Skeletal muscle tissue (tissue), 4 donors: Measurements from ENCODE around the gene GP5. TPM values are rescaled to one million over a fixed set of nuclear protein-coding genes. Genes with fewer than 3 reads are reported as not detected.

Source experiments
- H3K27ac ChIP-seq: one replicate; pipeline ENCODE4 v1.7.0; 2013; ENCODE audit warnings: mild to moderate bottlenecking, low read depth, low read length, inconsistent platforms
- H3K27me3 ChIP-seq, 3 donors: one replicate each; pipeline ENCODE4 v1.7.0; 2013; ENCODE audit warnings: low read length in 3 of 3; ENCODE audit not compliant: control insufficient read depth in 3 of 3, insufficient read depth in 3 of 3
- H3K36me3 ChIP-seq, 3 donors: one replicate each; pipeline ENCODE4 v1.7.0; 2013; ENCODE audit warnings: low read length in 3 of 3; ENCODE audit not compliant: control insufficient read depth in 3 of 3, insufficient read depth in 3 of 3
- H3K4me1 ChIP-seq, 3 donors: one replicate each; pipeline ENCODE4 v1.7.0; 2013; ENCODE audit warnings: low read length in 3 of 3, mild to moderate bottlenecking in 3 of 3; ENCODE audit not compliant: control insufficient read depth in 3 of 3, insufficient read depth in 3 of 3
- H3K4me3 ChIP-seq, 3 donors: one replicate each; pipeline ENCODE4 v1.7.0; 2013; ENCODE audit warnings: low read length in 3 of 3
- H3K9ac ChIP-seq, 3 donors: one replicate each; pipeline ENCODE4 v1.7.0; 2013; ENCODE audit warnings: low read length in 3 of 3, mild to moderate bottlenecking in 3 of 3, moderate library complexity in 2 of 3, low read depth in 1 of 3
- H3K9me3 ChIP-seq, 3 donors: one replicate each; pipeline ENCODE4 v1.7.0; 2013; ENCODE audit warnings: low read length in 3 of 3; ENCODE audit not compliant: control insufficient read depth in 3 of 3
- total RNA-seq: library from RNA; depleted of rRNA; stranded (reverse); fragments of >200 nt; gene quantifications from one replicate; pipeline ENCODE4 v1.2.3, GENCODE V29; 2014
- donor health status: Osteomylitis.

GP5 gene
- total RNA-seq = under 0.01 TPM

GRCh38 chr3:194399166-194399565 lies at the start of gene GP5:
Gene GP5 (minus strand): TSS chr3:194399266. CDS start chr3:194398282, 984 bp downstream.
- Histone ChIP-seq H3K9me3 (no peaks in the 10 kb centered on the region), H3K27me3 (peaks cover 33 to 38% (median 35%) of the 10 kb centered on the region in 3 donors), H3K4me1 (peaks cover 12 to 16% (median 15%) of the 10 kb centered on the region in 3 donors), H3K27ac (no peak within 1 kb of the TSS), H3K36me3 (no peaks in the 10 kb centered on the region), H3K9ac (no peak within 1 kb of the TSS), H3K4me3 (peak within 1 kb of the TSS; percentile 35 to 47 (median 44))

- no peaks in the 10 kb centered on the region for H3K4me1 ChIP-seq
- no peaks in the 10 kb centered on the region for H3K9me3 ChIP-seq
- H3K4me3 ChIP-seq = no peak overlapping the region
- H3K27me3 ChIP-seq = no peaks in the 10 kb centered on the region
- H3K27ac ChIP-seq = no peak overlapping the region
- H3K9ac ChIP-seq = no peak overlapping the region
- peaks cover 18 to 32% (median 31%) of the 10 kb centered on the region in 3 donors for H3K36me3 ChIP-seq
Observed at GRCh38 chr3:194447657-194448056, 48.6 kb upstream of the GP5 start.

GRCh38 chr3:194447161-194447560 lies 48.1 kb upstream of the GP5 start:
- no peaks in the 10 kb centered on the region for H3K27me3 ChIP-seq
- H3K27ac ChIP-seq = no peak overlapping the region
- H3K36me3 ChIP-seq = peaks cover 18 to 35% (median 31%) of the 10 kb centered on the region in 3 donors
- no peaks in the 10 kb centered on the region for H3K4me1 ChIP-seq
- no peak overlapping the region for H3K9ac ChIP-seq
- no peaks in the 10 kb centered on the region for H3K9me3 ChIP-seq
- H3K4me3 ChIP-seq = no peak overlapping the region

GRCh38 chr3:194446754-194447153 lies 47.7 kb upstream of the GP5 start:
- Histone ChIP-seq H3K4me1 (no peaks in the 10 kb centered on the region), H3K9me3 (no peaks in the 10 kb centered on the region), H3K4me3 (no peak overlapping the region), H3K27me3 (no peaks in the 10 kb centered on the region), H3K9ac (no peak overlapping the region), H3K27ac (no peak overlapping the region), H3K36me3 (peaks cover 21 to 37% (median 31%) of the 10 kb centered on the region in 3 donors)

GRCh38 chr3:194446172-194446571 lies 47.1 kb upstream of the GP5 start:
- Histone ChIP-seq H3K4me1 (no peaks in the 10 kb centered on the region), H3K9me3 (no peaks in the 10 kb centered on the region), H3K4me3 (no peak overlapping the region), H3K27me3 (no peaks in the 10 kb centered on the region), H3K27ac (no peak overlapping the region), H3K9ac (no peak overlapping the region), H3K36me3 (peaks cover 19 to 37% (median 31%) of the 10 kb centered on the region in 3 donors)

DNA sequence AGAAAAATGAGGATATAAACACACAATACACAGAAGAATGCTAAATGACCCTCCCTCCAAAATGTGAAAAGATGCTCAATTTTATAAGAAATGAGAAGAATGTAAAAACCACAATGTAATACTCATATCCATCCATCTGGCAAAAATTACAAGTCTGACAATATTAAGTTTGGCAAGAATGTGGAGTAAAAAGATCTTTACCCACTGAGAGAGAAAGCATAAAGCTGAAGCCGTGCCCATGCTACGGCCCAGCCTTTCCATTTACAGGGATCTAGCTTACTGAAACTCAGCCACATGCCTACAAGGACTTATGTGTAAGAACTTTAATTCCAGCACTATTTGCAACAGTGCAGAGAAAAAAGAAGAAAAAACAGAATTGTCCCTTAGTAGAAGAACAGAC lies 44.8 kb upstream of the GP5 start:
- Histone ChIP-seq H3K4me3 (no peak overlapping the region), H3K36me3 (peaks cover 19 to 38% (median 27%) of the 10 kb centered on the region in 3 donors), H3K9ac (no peak overlapping the region), H3K27me3 (no peaks in the 10 kb centered on the region), H3K9me3 (no peaks in the 10 kb centered on the region), H3K4me1 (no peaks in the 10 kb centered on the region), H3K27ac (no peak overlapping the region)

GRCh38 chr3:194440756-194441155 lies 41.7 kb upstream of the GP5 start:
- Histone ChIP-seq H3K4me1 (no peaks in the 10 kb centered on the region), H3K9ac (no peak overlapping the region), H3K27me3 (no peaks in the 10 kb centered on the region), H3K4me3 (no peak overlapping the region), H3K9me3 (no peaks in the 10 kb centered on the region), H3K27ac (no peak overlapping the region), H3K36me3 (peaks cover 12 to 37% (median 30%) of the 10 kb centered on the region in 3 donors)

DNA sequence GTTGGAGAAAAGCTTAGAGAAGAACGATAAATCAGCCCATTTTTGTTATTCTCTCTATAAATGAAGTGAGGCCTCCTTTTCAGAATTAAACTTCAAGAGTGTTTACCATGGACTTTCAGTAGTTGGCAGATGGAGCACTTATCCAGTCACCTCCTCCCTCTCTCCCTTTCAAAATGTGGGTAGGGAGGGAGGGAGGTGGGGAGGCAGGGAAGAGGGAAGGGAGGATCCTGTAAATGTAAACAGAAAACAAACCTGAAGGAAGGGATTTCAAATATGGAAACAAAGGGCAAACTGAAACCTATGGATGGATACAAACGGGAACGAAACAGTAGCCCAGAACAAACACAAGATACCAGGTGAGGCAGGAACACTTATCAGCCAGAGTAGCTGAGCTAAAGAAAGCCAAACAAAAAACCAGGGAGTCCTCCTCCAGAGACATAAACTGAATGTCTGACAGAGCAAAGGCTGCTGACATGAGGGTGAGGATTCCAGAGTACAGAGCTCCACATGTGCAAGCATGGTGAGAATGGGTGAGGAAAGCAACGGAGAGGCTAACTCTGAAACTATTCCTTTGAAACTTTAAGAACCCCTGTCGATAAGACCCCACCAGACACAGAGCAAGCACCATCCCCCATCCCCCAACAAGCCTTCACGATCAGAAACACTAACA lies 41.0 kb upstream of the GP5 start:
- no peaks in the 10 kb centered on the region for H3K27me3 ChIP-seq
- peaks cover 12 to 39% (median 29%) of the 10 kb centered on the region in 3 donors for H3K36me3 ChIP-seq
- H3K4me3 ChIP-seq = no peak overlapping the region
- H3K9ac ChIP-seq = no peak overlapping the region
- H3K27ac ChIP-seq = no peak overlapping the region
- H3K4me1 ChIP-seq = no peaks in the 10 kb centered on the region
- no peaks in the 10 kb centered on the region for H3K9me3 ChIP-seq

- Histone ChIP-seq H3K9me3 (no peaks in the 10 kb centered on the region), H3K36me3 (peaks cover 3 to 58% (median 52%) of the 10 kb centered on the region in 3 donors), H3K9ac (no peak overlapping the region), H3K4me3 (no peak overlapping the region), H3K27ac (no peak overlapping the region), H3K4me1 (no peaks in the 10 kb centered on the region), H3K27me3 (no peaks in the 10 kb centered on the region)
Observed at GRCh38 chr3:194434503-194434902, 35.4 kb upstream of the GP5 start.

- Histone ChIP-seq H3K9ac (no peak overlapping the region), H3K4me1 (no peaks in the 10 kb centered on the region), H3K4me3 (no peak overlapping the region), H3K27me3 (no peaks in the 10 kb centered on the region), H3K36me3 (peaks cover 7 to 54% (median 52%) of the 10 kb centered on the region in 3 donors), H3K27ac (no peak overlapping the region), H3K9me3 (no peaks in the 10 kb centered on the region)
Observed at GRCh38 chr3:194431554-194431953, 32.5 kb upstream of the GP5 start.
